ENCODE results near the gene TFDP1. TPM values are rescaled to one million over a fixed set of nuclear protein-coding genes. Genes with fewer than 3 reads are reported as not detected.

Gene TFDP1
- polyA plus RNA-seq, 1 donor: 92.8 TPM

DNA sequence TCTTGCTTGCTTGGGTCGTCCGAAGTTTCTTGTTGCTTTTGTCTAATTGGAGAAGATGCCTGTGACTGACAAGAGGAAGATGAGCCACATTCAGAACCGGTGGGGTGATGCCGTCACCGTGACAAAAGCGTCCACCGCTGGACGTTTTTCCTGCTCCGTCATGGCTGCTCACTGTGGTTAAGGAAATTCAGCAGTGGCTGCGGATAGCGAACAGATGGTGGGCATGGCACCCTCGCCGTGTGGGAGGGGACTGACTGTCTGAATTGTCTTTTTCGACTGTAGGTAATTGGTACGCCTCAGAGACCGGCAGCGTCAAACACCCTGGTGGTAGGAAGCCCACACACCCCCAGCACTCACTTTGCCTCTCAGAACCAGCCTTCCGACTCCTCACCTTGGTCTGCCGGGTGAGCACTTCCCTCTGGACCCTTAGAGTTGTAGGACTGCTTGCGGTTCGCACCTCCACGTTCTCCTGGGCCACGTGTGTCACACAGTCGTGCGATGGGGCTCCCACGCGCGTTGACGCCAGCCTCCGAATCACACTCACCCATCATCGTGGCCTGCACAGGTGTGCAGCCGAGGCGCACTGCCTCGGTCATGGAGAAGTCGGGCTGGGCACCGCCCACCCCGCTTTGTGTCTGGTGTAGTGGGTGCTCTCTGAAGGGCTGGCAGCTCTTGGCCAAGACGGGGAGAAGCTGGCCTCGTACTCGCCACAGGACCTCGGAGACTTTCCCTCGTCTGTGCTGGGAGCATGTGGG lies 47.0 kb downstream of the TFDP1 start:
- no peak for DNase-seq

DNA sequence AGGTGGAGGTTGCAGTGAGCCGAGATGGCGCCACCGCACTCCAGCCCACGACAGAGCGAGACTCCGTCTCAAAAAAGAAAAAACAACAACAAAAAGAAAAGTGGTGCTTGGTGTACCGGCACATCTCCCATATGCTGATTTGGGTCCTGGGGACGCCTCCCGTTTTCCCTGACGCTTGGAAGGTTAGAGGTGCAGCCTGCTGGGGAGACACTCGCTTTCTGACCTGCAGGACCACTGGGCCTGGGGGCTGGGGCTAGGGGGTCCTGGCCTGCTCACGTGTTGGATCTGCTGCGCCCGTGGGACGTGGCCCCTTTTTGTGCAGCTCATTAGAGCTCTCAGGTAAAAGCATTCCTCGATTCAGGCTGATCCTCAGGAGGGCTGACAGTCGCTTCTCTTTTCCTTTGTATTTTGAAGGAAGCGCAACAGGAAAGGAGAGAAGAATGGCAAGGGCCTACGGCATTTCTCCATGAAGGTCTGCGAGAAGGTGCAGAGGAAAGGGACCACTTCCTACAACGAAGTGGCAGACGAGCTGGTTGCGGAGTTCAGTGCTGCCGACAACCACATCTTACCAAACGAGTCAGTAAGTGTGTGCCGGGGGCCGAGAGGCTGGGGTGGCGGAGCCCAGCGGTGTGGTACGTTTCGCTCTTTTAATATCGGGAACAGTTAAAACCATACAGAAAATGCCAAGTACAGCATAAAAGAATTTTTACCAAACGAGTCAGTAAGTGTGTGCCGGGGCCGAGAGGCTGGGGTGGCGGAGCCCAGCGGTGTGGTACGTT lies 48.3 kb downstream of the TFDP1 start:
- no peak for DNase-seq

DNA sequence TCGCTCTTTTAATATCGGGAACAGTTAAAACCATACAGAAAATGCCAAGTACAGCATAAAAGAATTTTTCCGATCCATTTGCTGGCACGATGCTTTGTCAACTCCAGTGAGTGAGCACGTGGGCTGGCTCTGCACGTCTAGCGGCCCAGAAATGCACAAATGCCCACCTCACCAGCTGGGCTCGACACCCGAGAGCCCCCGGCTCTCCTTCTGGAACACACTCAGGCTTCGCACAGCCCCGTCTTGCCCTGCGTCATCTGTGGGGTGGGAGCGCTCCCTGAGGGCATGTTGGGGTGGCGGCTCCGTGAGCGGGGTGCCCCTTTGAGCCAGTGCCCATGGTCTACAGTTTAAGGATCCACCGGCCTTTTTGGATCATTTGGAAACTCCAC lies 48.9 kb downstream of the TFDP1 start:
- no peak for DNase-seq

DNA sequence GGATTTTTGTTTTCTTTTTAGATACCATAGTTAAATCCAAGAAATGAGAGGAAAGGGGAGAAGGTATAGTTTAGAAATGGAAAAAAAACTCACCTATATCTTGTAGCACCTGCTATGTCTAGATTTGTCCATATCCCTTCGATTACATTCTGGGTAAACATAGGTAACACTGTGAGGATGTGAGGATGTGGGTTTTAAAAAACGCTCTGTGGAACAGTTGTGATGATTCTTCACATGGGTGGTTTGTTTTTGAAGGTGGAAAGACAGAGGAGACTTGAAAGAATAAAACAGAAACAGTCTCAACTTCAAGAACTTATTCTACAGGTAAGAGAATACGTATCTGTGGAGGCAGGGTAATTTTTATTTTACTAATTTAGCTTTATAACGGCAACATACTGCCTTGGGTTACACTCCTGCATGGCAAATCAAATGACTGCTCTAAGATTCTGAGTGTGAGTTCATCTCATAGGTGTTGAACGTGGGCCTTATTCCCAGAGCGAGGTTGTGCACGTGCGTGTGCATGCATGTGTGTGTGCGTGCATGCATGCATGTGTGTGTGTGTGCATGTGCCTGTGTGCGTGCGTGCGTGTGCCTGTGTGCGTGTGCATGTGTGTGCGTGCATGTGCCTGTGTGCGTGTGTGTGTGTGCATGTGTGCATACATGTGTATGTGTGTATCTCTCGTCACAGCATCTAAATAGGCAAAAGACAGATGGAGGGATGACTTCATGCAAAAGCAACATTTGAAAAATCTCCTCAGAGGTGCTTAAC lies 49.9 kb downstream of the TFDP1 start:
- no peak for DNase-seq

DNA sequence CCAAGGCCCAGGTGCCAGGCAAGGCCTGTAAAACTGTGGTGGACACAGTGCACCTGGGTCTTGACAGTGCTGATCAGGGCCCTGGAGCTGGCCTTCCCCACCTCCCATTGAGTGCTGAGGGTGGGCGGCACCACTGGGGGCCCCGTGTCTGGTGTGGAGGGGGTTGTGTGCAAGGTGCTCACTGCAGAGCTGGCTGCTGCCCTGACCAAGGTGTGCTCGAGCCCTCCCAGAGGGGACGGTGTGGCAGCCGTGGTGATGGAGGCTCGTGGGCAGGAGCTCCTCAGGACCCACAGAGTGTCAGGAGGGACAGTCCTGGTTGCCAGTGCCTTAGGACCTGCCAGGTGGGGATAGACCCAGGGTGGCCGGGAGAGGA lies 50.5 kb downstream of the TFDP1 start:
- DNase-seq: no peak

DNA sequence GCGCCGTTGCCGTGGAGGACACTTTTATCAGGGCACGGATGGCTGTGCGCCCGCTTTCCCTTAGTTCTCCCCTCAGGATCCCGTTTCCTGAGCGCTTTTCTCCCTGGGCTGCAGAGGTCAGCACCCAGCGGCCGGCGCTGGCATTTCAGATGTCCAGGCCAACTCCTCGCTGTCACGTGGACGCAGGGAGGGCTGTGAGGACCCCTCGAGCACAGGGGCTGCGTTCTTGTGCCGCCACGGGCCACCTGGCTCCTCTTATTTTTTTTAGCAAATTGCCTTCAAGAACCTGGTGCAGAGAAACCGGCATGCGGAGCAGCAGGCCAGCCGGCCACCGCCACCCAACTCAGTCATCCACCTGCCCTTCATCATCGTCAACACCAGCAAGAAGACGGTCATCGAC lies 51.2 kb downstream of the TFDP1 start:
- DNase-seq: no peak

- no peak for DNase-seq
Measured at GRCh38 chr13:113636266-113636963, 51.9 kb downstream of the TFDP1 start.

GRCh38 chr13:113637262-113638160 lies 53.0 kb downstream of the TFDP1 start:
- DNase-seq: no peak

GRCh38 chr13:113638173-113638746 lies 53.7 kb downstream of the TFDP1 start:
- no peak for DNase-seq

DNA sequence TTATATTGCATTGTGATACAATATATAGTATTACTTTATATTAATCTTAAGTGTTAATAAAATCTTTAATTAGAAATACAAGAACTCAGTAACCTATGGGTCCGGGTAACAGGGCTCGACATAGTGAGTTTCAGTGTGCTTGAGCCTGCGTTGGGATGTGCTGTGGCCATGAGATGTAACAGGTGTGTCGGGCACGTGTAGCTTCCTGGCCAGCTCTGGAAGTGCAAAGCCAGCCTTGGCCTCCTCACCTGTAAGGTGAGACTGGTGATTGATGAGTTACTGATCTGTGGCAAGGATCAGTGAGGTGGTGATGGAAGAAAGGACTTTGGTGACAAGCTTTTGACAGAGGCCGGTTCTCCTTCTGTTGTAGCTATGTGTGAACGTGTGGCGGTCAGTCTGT lies 54.3 kb downstream of the TFDP1 start:
- DNase-seq: no peak

DNA sequence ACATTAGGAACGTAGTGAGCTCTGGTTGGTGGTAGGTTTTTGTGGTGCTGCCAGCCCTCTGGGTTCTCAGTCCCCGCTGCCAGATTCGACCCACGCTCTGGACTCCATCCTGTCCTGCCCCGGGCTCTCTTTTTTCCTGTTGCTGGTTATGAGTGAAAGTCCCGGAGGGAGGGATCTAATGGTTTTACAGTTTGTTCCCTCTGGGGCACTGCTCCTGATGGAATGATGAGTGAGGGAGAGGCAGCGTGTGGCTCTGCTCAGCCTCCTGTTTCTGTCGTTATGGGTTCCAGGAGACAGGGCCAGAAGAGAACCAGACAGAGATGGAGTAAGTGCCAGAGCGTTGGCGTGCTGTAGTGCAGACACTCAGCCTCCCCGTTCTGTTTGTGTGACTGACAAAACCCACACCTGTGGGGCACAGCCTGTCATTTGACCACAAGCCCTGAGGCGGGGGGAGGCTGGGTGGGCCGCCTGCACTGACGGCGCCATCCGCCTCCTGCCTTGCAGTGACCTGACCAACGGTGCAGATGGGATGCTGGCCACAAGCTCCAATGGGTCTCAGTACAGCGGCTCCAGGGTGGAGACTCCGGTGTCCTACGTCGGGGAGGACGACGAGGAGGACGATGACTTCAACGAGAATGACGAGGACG lies 55.2 kb downstream of the TFDP1 start:
- no peak for DNase-seq

DNA sequence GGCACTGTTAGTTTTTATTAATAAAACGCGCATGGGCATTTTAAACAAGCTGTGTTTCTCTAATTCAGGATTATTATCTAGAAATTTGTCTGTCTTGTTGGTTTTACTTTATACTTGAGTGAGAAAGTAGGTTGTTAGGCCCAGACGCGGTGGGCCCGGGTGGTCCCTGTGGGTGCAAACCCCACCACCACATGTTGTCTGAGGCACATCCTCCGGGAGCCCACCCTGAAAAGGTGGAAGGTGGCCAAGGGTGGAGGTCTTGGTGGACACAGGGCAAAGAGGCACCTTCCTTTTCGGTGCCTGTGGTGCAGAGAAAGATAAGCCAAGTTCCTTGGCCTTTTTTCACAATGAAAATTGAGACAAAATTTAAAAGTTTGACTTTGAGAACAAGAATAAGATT lies 56.9 kb downstream of the TFDP1 start:
- DNase-seq: no peak

GRCh38 chr13:113642563-113642962 lies 58.0 kb downstream of the TFDP1 start:
- DNase-seq: no peak

- no peak for DNase-seq
Measured at GRCh38 chr13:113643593-113643992, 59.0 kb downstream of the TFDP1 start.

GRCh38 chr13:113644800-113645199 lies 60.2 kb downstream of the TFDP1 start:
- no peak for DNase-seq

DNA sequence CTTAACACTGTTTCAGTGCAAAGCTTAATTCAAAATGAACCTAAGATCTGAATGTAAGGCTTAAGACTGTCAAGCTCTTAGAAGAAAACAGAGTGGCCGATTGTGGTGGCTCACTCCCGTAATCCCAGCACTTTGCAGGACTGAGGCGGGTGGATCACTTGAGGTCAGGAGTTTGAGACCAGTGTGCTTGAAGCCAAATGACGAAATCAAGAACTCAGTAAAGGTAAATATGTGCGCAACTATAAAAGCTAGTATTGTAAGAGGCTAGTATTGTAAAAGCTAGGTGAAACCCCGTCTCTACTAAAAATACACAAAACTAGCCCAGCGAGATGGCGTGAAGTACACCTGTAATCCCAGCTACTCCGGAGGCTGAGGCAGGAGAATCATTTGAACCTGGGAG lies 60.8 kb downstream of the TFDP1 start:
- no peak for DNase-seq

DNA sequence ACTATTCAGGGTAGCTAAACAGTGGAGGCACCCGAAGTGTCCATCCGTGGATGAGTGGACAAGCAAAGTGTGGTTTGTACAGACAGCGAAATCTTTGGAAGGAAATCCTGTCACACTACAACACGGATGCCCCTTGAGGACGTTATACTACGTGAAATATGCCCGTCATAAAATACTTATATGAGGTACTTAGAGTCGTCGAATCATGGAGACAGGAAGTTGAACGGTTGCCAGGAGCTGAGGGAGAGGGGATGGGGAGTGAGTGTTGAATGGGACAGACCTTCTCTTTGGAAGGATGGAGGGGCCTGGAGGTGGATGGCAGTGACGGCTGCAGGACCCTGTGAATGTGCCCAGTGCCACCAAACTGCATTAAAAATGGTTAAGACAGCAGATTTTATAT lies 61.8 kb downstream of the TFDP1 start:
- no peak for DNase-seq

DNA sequence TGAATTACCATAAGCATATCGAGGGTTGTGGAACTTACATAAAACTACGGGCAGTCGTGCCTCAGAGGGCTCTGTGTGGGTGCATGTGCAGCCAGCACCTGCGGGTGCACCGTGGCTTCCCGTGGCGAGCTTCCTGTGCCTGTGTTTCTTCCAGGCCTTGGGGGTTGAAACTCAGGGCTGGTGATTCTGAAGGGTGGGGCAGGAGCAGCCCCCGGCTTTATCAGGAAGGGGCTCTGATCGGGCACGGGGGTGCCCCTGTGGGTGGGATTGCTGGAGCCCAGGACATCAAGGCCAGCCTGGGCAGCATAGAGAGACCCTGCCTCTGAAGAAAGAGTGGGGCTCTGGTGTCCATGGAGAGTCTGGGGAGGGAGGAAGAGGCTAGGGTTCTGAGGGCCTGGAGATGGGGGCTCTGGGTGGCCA lies 62.4 kb downstream of the TFDP1 start:
- DNase-seq: no peak

- no peak for DNase-seq
Measured at GRCh38 chr13:113647351-113648215, 63.0 kb downstream of the TFDP1 start.

Data from left kidney (tissue), 2 donors.